A673 (cell line): ENCODE measurements around the gene ABI3. TPM values are rescaled to one million over a fixed set of nuclear protein-coding genes. Genes with fewer than 3 reads are reported as not detected.

Source experiments
- BruUV-seq: library from RNA; stranded (reverse); fragments of 400-500 nt; replicated peaks from 2 replicates; lab custom pipeline; 2021; lab: Mats Ljungman, UMichigan
- CTCF ChIA-PET: fragments of 300-600 bp; sonication (Branson Sonifier 250); formaldehyde crosslinking; loops from one replicate; lab custom pipeline; 2022; ENCODE audit warnings: antibody characterized with exemption; lab: Charles Lee
- POLR2A ChIA-PET: fragments of 300-600 bp; sonication (Branson Sonifier 250); formaldehyde crosslinking; loops from one replicate; lab custom pipeline; 2022; ENCODE audit warnings: antibody characterized with exemption; ENCODE audit not compliant: low non-redundant PET; lab: Charles Lee
- DNase-seq: peaks from one replicate; pipeline ENCODE4 v3.0.0-alpha.2; 2015; ENCODE audit warnings: low spot score
- H3K27ac ChIP-seq: fragments of 200-600 bp; sonication (generic); 2 replicates; pipeline ENCODE4 v1.5.1; 2016; ENCODE audit warnings: mixed run types, low read depth, mild to moderate bottlenecking, mixed read lengths, antibody characterized with exemption, low read length; ENCODE audit not compliant: poor library complexity, severe bottlenecking
- H3K27me3 ChIP-seq: fragments of 200-600 bp; sonication (generic); replicated peaks from 2 replicates; pipeline ENCODE4 v1.6.1; 2017; ENCODE audit warnings: mixed run types, low read depth, mild to moderate bottlenecking, mixed read lengths, antibody characterized with exemption, low read length; ENCODE audit not compliant: insufficient read depth, poor library complexity
- H3K36me3 ChIP-seq: fragments of 200-600 bp; sonication (generic); 2 replicates; pipeline ENCODE4 v1.6.1; 2016; ENCODE audit warnings: mixed run types, mild to moderate bottlenecking, mixed read lengths, antibody characterized with exemption, low read length; ENCODE audit not compliant: insufficient read depth, poor library complexity, severe bottlenecking
- H3K4me1 ChIP-seq: fragments of 200-600 bp; sonication (generic); 2 replicates; pipeline ENCODE4 v1.6.1; 2017; ENCODE audit warnings: mixed run types, mild to moderate bottlenecking, mixed read lengths, antibody characterized with exemption, low read length; ENCODE audit not compliant: insufficient read depth, poor library complexity, severe bottlenecking
- H3K4me3 ChIP-seq: fragments of 200-600 bp; sonication (generic); 2 replicates; pipeline ENCODE4 v1.5.1; 2016; ENCODE audit warnings: low read depth, mixed run types, mild to moderate bottlenecking, mixed read lengths, low read length; ENCODE audit not compliant: poor library complexity, severe bottlenecking
- H3K9me3 ChIP-seq: fragments of 200-600 bp; sonication (generic); 2 replicates; pipeline ENCODE4 v1.6.1; 2016; ENCODE audit warnings: mixed run types, low read depth, mild to moderate bottlenecking, mixed read lengths, antibody characterized with exemption, low read length; ENCODE audit not compliant: poor library complexity, severe bottlenecking
- EZH2 ChIP-seq: fragments of 200-600 bp; sonication (generic); IDR thresholded peaks from 2 replicates; pipeline ENCODE4 v1.6.1; 2017; ENCODE audit warnings: borderline replicate concordance, low read depth, mild to moderate bottlenecking, mixed read lengths, antibody characterized with exemption, low read length; ENCODE audit not compliant: poor library complexity, severe bottlenecking
- intact Hi-C: fragments of 100-400 bp; cut with micrococcal nuclease; formaldehyde crosslinking; loops from one replicate; pipeline ENCODE4 v1.10.0; 2022; ENCODE audit not compliant: unreplicated experiment
- total RNA-seq: library from RNA; stranded (reverse); gene quantifications from 2 replicates; pipeline ENCODE4 v1.2.3, GENCODE V29; 2021
- TF ChIP-seq, protein P1 (sequence below): fragments of 300-800, 200-600 bp; sonication (generic); conservative IDR thresholded peaks from 2 replicates; pipeline ENCODE4 v1.5.1; 2017; ENCODE audit warnings: low read depth, mild to moderate bottlenecking, antibody characterized with exemption, low read length, moderate library complexity, mixed read lengths

The ABI3 gene
- total RNA-seq, 1 experiment from 2014 or later, result 9.7 TPM

GRCh38 chr17:49193513-49194296 is 16.8 kb upstream of the ABI3 start:
- H3K27ac ChIP-seq, result peak overlapping the region; percentile 99
- TF ChIP-seq EZH2, result no peak
- TF ChIP-seq, protein P1, sequence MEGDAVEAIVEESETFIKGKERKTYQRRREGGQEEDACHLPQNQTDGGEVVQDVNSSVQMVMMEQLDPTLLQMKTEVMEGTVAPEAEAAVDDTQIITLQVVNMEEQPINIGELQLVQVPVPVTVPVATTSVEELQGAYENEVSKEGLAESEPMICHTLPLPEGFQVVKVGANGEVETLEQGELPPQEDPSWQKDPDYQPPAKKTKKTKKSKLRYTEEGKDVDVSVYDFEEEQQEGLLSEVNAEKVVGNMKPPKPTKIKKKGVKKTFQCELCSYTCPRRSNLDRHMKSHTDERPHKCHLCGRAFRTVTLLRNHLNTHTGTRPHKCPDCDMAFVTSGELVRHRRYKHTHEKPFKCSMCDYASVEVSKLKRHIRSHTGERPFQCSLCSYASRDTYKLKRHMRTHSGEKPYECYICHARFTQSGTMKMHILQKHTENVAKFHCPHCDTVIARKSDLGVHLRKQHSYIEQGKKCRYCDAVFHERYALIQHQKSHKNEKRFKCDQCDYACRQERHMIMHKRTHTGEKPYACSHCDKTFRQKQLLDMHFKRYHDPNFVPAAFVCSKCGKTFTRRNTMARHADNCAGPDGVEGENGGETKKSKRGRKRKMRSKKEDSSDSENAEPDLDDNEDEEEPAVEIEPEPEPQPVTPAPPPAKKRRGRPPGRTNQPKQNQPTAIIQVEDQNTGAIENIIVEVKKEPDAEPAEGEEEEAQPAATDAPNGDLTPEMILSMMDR, result no peak
- ChIA-PET CTCF (no interaction called here), POLR2A (no interaction called here)
- intact Hi-C loops, result loop anchor here (5.0 to 10.0 kb wide), 2 partner anchors 34 to 289 kb away; partner anchors contain the start of gene UBE2Z
- H3K4me1 ChIP-seq, result peaks cover 11% of the 10 kb centered on the region
- H3K9me3 ChIP-seq, result no peaks in the 10 kb centered on the region
- H3K36me3 ChIP-seq, result no peaks in the 10 kb centered on the region
- BruUV-seq, result no TSS peak
- peak; percentile 92 for DNase-seq
- H3K27me3 ChIP-seq, result no peaks in the 10 kb centered on the region
- peak overlapping the region; percentile 82 for H3K4me3 ChIP-seq

- BruUV-seq, result no TSS peak
- Histone ChIP-seq H3K9me3 (no peaks in the 10 kb centered on the region), H3K4me3 (peak overlapping the region; percentile 82), H3K4me1 (peaks cover 11% of the 10 kb centered on the region), H3K27ac (no peak overlapping the region), H3K27me3 (no peaks in the 10 kb centered on the region), H3K36me3 (no peaks in the 10 kb centered on the region)
- no peak for DNase-seq
- TF ChIP-seq, protein P1, result no peak
- TF ChIP-seq EZH2, result no peak
- ChIA-PET CTCF (no interaction called here), POLR2A (no interaction called here)
- intact Hi-C loops, result loop anchor here (5.0 to 10.0 kb wide), 2 partner anchors 33 to 289 kb away; partner anchors contain the start of gene UBE2Z
Observed at GRCh38 chr17:49194297-49194607, 16.3 kb upstream of the ABI3 start.

DNA sequence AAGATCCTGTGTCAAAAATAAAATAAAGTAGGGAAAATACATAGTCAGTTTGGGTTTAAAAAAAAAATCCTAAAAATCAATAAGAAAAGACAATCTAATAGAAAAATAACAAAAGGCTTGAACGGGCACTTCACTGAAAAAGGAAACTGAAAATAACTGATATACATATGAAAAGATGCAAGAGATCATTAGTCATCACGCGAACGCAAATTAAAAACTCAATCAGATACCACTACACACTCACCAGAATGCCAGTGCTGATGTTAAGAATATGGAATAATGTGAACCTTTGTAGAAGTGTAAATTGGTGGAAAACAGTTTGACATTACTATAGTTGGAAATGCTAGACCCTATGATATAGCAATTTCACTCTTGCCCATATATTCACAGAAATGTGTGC is 14.8 kb upstream of the ABI3 start:
- no peak for DNase-seq
- CTCF ChIA-PET, result interaction anchor here (0.5 kb wide), 1 partner anchor 894 kb away, joined by 3 read pairs; no protein-coding TSS in a partner anchor

More for the DNA sequence above, 14.8 kb upstream of the ABI3 start:
- no TSS peak for BruUV-seq
- Histone ChIP-seq H3K27me3 (no peaks in the 10 kb centered on the region), H3K27ac (no peak overlapping the region), H3K4me3 (no peak overlapping the region), H3K36me3 (no peaks in the 10 kb centered on the region), H3K9me3 (no peaks in the 10 kb centered on the region), H3K4me1 (peaks cover 11% of the 10 kb centered on the region)
- intact Hi-C loops, result loop anchor here (10.0 kb wide), 1 partner anchor 291 kb away; the partner anchor contains the start of gene UBE2Z
- TF ChIP-seq, protein P1, result no peak
- no peak for TF ChIP-seq EZH2
- POLR2A ChIA-PET, result no interaction called here
